Hepatocyte (in vitro differentiated cells): ENCODE measurements around the gene NCAPD2.

Source experiments
- CTCF ChIP-seq: fragments of 200-600 bp; sonication (generic); IDR thresholded peaks from 2 replicates; pipeline ENCODE4 v1.5.1; 2016; ENCODE audit warnings: antibody characterized with exemption, mild to moderate bottlenecking; ENCODE audit not compliant: poor library complexity
- EZH2 ChIP-seq: fragments of 200-600 bp; sonication (generic); IDR thresholded peaks from 2 replicates; pipeline ENCODE4 v1.6.1; 2016; ENCODE audit warnings: antibody characterized with exemption, mild to moderate bottlenecking, borderline replicate concordance

- TF ChIP-seq EZH2 (no peak), CTCF (no peak)
Measured at GRCh38 chr12:6575648-6576047, 81.7 kb downstream of the NCAPD2 start.
